Stimulated activated CD8-positive, alpha-beta memory T cell treated with anti-CD3 and anti-CD28 coated beads, Interleukin-7, amount 100 ng/mL, for 48 hours (primary cell): ENCODE results near the gene ALX3.
"Not testable (repeated sequence)": the region's sequence is repeated elsewhere in the genome, so short reads cannot be mapped to it uniquely, and the experiment has no call there.

Source experiments
- DNase-seq, 2 donors: peaks; one replicate each; pipeline ENCODE4 v3.0.0-alpha.2; 2020; ENCODE audit warnings: low read depth in 1 of 2; ENCODE audit errors: extremely low read depth in 1 of 2

The ALX3 gene

DNA sequence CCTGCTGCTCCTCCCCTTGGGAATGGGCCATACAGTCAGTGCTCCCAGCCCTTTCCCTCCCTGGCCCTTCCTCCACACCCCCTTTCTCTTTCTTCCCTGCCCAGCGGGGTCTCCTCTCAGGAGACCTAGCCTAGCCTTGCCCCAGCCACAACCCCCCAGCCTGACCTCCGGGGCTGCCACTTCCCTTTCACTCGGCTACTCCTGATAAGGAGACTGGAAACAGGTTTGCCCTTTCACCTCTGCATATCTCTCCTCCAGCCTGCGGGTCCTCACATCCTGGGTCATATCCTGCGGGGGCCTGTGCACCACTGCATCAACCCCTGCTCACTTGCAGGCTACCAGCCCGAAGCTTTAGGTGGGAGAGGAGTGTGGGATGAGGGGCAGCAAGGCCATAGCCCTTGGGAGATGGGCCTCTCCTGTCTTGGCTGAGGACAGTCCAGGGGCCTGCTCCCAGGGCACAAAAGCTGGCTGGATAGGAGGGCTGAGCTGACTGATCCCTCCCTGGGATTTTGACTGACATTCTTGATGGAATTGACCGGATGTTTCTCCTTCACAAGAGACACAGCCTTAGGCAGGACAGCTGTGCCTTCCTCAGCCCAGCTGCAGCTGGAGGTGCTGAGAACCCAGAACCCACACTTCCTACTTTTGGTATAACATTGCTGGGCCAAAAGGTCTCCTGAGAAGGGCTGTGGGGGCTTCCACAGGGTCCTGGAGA lies 19.2 kb upstream of the ALX3 start:
- DNase-seq: no peak

DNA sequence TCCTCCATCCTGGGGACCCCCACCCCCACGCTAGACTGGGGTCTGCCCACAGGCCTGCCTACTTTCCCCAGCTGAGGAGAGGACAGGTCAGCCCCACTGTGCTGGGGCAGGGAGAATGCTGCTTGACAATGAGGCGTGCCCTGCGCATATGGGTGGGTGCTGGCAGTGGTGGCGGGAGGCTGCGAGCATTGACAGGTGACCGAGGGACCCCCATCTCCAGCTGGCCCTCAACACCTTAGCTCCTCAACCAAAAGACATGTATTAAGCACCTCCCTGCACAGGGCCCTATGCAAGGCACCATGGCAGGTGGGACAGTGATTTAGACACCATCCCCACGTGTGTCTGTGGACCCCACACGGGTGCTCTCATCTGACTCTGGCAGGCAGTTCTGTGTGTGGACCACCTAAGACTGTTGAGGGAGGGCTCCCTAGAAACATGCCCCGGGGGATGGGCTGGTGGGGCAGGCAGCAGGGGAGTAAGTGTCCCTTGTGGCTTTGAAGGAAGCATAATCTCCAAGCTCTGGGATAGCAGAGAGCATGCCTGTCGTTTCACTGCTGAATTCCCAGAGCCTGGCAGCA lies 18.4 kb upstream of the ALX3 start:
- DNase-seq: no peak

DNA sequence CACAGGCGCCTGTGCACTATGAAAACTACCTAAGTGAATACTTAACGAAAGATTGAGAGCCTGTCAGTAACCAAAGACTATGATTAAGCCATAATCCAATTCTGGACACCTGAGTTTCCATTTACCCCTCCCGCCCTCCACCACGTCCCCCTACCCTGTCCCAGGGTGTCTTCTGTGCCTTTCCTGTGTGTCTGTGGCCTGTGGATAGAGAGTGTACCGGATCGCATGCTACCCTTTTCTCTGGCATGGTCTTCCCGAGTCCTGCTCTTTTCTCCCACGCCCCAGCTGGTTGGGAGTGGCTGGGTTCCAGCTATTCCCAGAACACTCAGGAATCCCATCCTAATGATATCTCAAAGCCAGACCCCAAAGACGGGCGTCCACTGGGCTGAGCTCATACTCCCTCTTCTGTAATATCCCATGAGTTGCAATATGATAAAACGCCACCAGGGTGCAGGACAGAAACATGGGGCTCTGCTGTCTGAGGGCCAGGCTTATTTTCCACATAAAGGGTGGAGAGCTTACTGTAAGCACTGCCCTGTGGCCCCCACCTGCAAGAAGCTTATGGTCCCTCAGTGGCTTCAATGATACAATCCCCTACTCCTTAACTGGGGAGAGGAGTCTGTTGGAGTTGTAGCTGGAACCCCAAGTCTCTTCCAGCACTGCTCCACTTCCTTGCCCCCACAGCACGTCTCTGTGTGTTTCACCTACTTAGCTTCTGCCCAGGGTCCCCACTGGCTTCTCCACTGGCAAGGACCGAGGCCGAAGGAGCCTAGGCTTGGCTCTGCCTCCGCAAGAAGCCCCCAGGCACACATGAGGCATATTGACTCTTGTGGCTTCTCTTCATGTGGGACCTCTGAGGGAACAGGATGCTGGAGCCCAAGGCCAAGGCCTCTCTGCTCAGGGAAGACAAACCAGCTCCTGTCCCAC lies 17.6 kb upstream of the ALX3 start:
- DNase-seq: peak in 1 of 2 donors; percentile 20

DNA sequence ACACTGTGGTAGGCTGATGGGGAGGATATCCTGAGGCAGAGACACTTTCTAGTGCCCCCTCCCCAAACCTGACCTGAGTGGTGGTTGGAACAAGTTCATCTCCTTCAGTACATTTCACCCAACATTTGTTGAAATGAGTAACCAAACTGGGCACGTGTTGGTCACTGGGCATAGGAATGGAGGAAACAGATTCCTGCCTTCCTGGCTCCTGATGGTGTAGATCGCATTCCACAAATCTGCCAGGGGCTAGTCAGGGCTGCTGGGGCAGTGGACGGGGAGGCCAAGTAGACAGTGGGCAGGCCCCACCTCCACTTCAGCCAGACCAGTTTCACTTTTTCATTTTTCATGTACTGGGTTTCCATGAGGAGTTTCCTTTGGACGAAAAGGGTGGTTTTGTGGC lies 16.5 kb upstream of the ALX3 start:
- no peak for DNase-seq

DNA sequence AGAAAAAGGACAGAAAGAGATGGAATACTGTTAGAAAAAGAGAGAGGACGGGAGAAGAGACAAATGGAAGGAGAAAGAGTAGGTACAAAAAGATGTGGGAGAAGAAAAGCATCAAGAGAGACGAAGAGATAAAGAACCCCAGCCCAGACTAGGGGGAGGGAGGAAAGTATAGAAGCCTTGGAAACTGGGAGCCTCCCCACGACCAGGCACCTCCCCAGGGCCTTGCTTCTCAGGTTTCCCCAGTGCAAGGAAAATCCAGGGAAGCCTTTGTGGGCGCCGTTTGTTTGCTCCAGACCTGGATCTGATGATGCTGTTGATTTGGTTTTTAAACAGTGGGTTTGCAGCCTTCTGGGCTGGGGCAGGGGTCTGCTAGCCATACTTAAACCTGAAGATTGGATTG lies 15.2 kb upstream of the ALX3 start:
- no peak for DNase-seq

DNA sequence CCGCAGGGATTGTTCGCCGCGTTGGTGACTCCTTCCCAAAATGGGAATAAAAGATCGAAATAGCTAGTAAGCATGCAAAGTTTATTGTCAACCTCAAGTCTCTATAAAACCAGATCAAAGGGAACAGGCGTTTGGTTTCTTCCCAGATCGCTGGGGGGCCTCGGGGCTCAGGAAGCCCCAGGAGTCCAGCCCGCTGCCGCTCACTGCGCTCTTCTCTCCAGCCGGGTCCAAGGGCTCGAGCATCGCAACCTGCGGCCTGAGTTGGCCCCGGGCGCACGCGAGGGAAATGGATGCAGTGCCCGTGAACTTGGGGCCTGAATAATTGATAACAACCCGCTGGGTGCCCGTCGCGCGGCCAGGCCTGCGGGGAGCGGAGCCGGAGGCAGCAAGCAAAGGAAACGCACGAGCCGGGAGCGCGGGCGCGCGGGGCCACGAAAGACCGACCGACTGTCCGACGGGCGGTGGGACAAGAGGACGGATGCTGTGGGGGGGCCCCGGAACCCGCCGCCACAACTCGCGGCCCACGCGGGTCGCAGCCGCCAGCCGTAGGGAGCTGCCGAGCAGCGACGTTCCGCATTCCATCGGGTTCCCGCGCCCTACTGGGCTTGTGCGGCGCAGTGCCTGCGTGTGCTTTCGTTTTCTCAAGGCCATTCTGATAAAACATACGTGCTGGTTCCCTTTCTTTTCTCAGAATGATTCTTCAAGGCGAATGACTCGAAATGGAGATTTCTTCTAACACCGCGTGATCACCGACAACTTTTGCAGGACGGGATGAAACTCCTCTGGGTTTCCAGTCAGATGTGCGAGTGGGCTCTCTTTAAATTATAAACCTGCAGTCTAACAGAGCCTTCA lies 14.0 kb upstream of the ALX3 start:
- DNase-seq: no peak

DNA sequence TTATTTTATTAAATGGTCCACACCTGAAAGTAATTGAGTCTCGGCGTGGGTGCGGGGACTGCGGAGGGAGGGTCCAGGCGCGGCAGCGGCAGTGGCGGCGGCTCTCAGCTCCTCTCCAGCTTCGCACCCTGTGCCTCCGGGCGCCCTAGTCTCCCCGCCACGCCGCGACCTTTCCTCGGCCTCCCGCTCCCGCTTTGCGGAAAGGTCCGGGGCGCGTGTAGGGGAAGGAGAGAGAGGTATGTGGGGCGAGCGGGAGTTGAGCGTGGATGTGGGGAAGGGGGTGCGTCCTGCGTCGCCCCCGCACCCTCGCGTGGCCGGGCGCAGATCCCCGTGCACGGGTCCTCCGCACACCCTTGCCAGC lies 13.4 kb upstream of the ALX3 start:
- no peak for DNase-seq

DNA sequence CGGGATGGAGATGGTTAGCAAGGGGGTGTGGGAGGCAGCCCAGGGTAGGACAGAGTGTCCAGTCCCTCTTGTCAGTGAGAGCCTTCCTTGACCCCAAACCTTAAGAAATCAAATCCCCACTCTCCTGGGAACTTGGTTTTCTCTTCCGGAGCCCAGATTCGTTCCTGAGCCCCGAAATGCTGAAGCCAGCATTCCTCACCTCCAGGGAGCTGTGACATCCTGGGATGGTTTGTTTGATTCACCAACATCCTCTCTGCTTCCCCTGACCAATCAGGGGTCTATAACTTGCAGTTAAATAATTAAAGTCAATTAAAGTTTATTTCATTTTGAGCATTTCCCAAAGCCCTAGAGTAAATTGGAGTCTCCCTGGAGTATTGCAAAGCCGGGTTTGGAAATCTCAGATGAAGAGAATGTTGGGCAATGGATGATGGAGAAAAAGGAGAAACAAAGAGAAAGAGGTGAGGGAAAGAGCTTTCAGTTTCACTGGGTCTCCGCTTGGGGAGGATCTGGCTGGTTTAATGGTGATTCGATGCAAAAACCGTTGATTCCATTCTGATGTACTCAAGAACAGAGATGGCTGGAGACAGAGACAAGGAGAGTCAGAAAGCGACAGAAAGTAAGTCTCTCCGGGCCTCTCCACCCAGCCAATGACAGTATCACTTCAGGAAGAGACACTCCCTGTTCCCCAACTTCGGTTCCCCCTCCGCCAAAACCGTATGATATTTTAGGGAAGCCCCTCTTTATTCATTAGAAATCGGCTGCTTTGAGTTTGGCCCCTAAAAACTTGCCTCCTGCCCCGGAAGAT lies 12.8 kb upstream of the ALX3 start:
- DNase-seq: no peak

DNA sequence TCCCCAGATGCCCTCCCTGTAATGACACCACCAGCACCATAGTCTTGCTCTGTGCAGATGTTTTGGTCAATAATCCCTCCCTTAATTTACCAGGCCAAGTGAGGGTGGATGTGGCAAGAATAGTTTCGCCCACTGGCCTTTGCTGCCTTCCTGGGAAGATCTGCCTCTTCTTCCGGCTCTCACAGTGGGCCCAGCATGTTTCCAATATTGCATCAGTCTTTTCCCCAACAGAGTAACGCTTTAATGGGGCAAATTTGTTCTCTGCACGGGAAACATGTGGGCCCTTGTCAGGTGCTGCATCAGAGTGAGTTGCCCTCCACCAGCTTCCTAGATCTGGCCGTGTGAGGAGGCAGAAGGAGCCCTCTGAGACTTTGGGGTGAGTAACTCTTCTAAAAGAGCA lies 12.0 kb upstream of the ALX3 start:
- no peak for DNase-seq

DNA sequence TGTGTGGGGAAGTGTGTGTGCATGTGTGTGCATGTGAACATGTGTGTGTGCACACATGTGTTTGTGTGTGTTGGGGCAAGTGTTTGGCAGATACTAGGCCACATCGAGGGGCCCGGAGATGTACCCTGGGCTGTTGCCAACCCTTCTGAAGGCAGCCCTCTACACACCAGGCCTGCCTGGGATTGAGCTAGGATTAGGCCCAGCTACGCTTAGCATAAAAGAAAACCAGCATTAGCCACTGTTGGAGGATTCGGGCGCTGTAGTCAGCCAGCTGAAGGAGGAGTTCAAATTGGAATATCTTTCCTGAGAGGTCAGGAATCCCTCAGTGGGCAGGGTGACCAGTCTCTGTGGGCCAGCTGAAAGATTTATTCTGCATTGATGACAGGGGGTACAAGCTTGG lies 10.6 kb upstream of the ALX3 start:
- no peak for DNase-seq

DNA sequence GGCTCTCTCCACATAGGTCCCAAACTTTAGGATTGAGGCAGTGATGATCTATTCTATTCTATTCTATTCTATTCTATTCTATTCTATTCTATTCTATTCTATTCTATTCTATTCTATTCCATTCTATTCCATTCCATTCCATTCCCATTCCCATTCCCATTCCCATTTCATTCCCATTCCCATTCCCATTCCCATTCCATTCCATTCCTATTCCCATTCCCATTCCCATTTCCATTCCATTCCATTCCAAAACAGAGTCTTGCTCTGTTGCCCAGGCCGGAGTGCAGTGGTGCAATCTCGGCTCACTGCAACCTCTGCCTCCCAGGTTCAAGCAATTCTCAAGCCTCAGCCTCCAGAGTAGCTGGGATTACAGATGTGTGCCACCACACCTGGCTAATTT lies 9.5 kb upstream of the ALX3 start:
- DNase-seq: not testable (repeated sequence)

DNA sequence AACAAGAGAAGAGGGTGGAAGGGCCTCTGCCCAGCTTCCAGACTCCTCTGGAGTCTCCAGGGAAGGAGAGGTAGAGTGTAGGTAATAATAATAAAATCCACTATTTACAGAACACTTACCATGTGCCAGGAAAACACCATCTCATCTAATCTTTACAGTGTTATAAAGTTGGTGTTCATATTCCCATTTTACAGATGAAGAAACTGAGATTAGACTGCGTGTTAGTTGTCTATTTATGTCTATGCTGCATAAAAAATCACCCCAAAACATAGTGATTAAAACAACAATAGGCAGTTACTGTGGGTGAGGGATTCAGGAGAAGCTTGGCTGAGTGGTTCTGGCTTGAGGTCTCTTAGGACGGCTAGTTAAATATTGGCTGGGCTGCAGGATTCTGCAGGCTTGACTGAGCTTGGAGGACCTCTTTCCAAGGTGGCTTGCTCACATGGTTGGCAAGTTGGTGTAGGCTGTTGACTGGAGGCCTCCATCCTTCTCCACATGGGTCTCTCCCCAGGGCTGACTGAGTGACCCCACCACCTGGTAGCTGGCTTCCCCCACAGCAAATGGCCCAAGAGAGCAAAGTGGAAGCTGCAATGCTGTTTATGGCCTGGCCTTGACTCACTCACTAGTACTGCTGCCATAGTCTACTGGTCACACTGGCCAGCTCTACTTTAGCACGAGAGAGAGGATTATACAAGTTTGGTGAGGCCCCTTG lies 6.5 kb upstream of the ALX3 start:
- no peak for DNase-seq

DNA sequence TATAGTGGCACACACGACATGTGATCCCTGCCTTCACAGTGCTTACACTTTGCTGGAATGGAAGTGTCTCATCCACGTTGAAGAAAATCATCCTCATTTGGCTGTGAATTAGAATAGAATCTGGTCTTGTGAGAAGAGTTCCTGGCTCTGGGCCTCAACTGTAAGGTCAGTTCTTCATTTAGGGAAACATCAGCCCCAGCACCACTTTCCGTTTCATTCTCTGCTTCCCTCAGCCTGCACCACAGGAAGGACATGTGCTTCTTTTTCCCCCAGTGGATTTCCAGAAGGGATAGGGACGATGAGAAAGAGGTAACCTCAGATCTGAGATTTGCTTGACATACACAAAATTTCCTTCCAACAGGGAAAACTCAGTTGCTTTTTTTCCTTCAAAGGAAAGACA lies 3.7 kb upstream of the ALX3 start:
- no peak for DNase-seq

DNA sequence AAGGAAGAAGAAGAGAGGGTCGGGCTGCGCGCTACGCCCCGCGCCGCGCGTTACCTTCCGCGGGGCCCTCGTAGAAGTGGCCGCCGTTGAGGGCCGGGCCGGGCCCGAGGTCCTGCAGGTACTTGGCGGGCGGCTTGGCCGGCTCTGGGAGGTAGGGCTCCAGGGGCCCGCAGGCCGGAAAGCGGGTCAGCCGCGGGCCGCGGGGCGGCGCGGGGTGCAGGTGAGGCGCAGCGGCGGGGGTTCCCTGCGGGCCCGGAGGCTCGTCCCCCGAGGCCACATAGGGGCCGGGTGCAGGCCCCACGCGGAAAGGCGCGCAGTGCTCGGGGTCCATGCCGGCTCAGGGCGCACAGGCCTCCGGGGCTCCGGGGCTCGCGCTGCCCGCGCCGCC lies 196 bp downstream of the ALX3 start:
- DNase-seq: no peak

DNA sequence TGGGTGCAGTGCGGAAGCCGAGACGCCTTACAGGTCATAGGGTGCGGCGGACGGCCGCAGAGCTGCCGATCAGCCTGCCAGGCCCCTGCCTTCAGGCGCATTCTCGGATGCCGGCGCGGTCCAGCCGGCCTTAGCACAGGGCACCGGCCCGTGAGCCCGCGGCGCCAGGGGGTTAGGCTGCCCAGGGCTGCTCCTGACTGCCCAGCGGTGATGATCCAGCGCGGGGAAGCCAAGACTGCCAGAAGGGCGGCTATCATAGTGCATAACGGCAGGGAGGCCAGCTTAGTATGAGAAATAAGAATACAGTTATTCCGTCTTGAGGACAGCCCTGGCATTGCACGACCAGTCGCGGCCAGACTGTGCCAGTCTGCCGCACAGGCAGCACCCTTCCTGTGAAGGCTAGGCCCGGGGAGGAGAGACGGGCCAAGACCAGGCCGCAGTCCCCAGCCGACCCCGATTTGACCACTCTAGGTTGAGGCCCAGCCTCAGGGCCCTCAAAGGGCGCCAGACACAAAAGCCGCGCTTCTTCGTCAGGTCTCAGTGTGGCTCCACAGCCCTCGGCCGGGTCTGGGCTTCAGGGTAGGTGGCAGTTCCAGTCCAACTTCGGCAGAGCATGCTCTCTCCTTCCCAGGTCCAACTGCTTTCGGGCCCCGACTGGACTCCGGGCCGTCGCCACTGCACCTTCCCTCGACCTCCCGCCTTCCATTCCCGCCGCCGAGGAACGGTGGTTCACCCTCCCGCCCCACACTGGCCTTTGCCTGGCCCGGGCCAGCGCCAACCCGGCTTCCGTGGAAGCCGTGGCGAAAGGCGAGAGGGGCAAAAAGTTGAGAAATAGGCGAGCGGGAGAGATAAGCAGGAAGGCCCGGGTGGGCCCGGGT lies 829 bp downstream of the ALX3 start:
- no peak for DNase-seq

DNA sequence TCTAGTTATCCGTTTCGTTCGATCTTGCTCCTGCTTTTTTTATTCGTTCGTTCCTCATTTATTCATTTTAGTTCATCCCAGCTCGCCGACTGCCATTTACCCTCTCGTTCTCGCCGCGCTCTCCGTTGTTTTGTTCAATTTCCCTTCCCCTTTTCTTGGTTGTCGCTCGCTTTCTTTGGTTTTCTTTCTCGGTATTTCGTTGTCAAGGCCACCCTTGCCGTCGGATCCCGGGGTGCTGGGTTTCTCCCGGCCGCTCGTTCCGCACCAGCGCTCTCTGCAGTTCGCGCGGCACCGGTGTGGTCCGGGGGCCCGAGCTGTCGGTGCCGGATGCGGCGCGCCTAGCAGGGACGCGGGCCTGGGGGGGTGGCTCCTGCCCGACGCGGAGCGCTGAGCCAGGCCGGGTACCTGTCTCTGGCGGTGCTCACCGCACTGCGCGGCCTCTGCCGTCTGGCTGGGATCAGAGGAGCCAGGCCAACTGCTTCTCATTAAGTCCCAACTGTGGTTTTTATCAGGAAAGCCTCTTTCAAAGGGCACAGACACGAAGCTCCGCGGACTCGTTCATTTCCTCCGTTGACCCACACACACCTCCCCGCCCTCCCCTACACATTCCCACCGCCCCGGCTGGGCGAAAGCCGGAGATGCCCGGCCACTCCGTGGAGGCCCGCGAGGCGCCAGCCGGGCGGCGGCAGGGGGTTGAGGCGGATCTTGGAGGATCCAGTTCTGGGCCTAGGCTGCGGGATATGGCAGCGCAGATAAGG lies 1.6 kb downstream of the ALX3 start:
- no peak for DNase-seq

DNA sequence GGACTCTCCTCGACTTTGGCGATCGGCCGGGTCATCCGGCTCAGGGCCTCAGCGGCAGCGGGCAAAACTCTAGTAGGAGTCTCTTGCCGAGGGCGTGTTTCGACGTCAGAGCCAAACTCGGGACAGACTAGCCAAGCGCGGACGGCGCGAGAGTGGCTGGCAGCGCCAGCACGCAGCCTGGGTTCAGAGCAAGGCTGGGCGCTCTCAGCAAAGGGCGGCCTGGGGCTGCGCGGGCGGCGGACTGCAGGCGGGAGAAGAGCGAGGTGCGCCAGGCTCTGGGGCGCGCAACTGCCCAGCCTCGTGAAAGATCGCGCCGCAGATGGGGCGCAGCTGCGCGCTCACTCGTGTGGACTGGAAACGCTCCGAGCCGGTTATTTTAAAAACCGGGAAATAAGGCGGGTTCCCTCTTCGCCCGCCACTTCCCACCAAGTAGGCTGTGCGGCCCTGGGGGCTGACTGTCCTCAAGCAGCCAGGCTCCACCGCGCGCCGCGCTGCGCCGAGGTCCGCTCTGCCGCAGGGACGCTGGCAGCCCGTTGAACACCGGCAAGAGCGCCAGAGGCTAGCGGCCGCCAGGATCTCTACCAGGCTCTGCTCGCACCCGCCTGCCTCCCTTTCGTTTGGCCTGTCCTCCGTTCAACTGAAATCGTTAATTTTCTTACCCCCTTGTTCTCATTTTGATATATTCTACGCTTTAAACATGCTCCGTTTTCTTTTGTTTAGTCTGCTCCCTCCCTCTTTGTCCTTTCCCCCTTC lies 2.4 kb downstream of the ALX3 start:
- DNase-seq: no peak
